NB4 (cell line): ENCODE measurements around the gene FAM110D.

ENCODE experiments used
- POLR2A ChIP-seq: IDR thresholded peaks from 2 replicates; pipeline ENCODE4 v1.6.1; 2011; ENCODE audit warnings: mild to moderate bottlenecking; ENCODE audit not compliant: insufficient read length; ENCODE audit errors: extremely low read depth
- TF ChIP-seq, protein P1 (sequence below): IDR thresholded peaks from one replicate; pipeline ENCODE4 v1.5.1; 2012; ENCODE audit warnings: low read depth, low read length

DNA sequence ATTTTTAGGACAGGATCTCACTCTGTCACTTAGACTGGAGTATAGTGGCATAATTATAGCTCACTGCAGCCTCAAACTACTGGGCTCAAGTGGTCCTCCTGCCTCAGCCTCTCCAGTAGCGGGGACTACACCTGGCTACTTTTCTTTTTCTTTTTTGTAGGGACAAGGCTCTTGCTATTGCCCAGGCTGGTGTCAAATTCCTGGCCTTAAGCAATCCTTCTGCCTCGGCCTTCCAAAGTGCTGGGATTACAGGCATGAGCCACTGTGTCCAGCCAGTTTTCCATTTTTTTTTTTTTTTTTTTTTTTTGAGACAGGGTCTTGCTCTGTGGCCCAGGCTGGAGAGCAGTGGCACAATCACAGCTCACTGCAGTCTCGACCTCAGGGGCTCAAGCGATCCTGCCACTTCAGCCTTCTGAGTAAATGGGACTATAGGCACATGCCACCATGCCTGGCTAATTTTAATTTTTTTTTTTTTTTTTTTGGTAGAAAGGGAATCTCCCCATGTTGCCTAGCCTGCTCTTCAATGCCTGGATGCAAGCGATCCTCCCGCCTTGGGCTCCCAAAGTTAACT, 54.5 kb downstream of the FAM110D start:
- no peak for TF ChIP-seq POLR2A
- TF ChIP-seq, protein P1, sequence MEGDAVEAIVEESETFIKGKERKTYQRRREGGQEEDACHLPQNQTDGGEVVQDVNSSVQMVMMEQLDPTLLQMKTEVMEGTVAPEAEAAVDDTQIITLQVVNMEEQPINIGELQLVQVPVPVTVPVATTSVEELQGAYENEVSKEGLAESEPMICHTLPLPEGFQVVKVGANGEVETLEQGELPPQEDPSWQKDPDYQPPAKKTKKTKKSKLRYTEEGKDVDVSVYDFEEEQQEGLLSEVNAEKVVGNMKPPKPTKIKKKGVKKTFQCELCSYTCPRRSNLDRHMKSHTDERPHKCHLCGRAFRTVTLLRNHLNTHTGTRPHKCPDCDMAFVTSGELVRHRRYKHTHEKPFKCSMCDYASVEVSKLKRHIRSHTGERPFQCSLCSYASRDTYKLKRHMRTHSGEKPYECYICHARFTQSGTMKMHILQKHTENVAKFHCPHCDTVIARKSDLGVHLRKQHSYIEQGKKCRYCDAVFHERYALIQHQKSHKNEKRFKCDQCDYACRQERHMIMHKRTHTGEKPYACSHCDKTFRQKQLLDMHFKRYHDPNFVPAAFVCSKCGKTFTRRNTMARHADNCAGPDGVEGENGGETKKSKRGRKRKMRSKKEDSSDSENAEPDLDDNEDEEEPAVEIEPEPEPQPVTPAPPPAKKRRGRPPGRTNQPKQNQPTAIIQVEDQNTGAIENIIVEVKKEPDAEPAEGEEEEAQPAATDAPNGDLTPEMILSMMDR = no peak
